GM23338 (cell line): ENCODE data around the gene TTC21B. TPM values are rescaled to one million over a fixed set of nuclear protein-coding genes. Genes with fewer than 3 reads are reported as not detected.

ENCODE experiments used
- ATAC-seq: fragments of 200-7000 bp; cut with Tn5 transposase; 3 replicates; pipeline ENCODE4 v1.9.1; 2020
- DNase-seq: peaks from one replicate; pipeline ENCODE4 v3.0.0-alpha.2; 2015; ENCODE audit warnings: low spot score
- H2AFZ ChIP-seq: fragments of 200-600 bp; sonication (generic); 2 replicates; pipeline ENCODE4 v1.8.0; 2016; ENCODE audit warnings: antibody characterized with exemption, mild to moderate bottlenecking, moderate library complexity
- H3F3A ChIP-seq: fragments of 200-600 bp; sonication (generic); replicated peaks from 2 replicates; pipeline ENCODE4 v1.8.0; 2017; ENCODE audit warnings: antibody characterized with exemption, mixed run types, low read depth
- H3K27ac ChIP-seq: fragments of 200-600 bp; sonication (generic); 2 replicates; pipeline ENCODE4 v1.6.1; 2016; ENCODE audit warnings: low read depth
- H3K27me3 ChIP-seq: fragments of 200-600 bp; sonication (generic); 2 replicates; pipeline ENCODE4 v1.8.0; 2016; ENCODE audit warnings: mild to moderate bottlenecking, mixed run types, moderate library complexity; ENCODE audit not compliant: insufficient read depth
- H3K36me3 ChIP-seq: fragments of 200-600 bp; sonication (generic); 2 replicates; pipeline ENCODE4 v1.8.0; 2016; ENCODE audit warnings: mild to moderate bottlenecking; ENCODE audit not compliant: insufficient read depth
- H3K4me1 ChIP-seq: fragments of 200-600 bp; sonication (generic); 2 replicates; pipeline ENCODE4 v1.8.0; 2016; ENCODE audit warnings: mild to moderate bottlenecking, moderate library complexity; ENCODE audit not compliant: insufficient read depth
- H3K4me2 ChIP-seq: fragments of 200-600 bp; sonication (generic); 2 replicates; pipeline ENCODE4 v1.7.1; 2017; ENCODE audit warnings: mixed run types
- H3K4me3 ChIP-seq: fragments of 200-600 bp; sonication (generic); 2 replicates; pipeline ENCODE4 v1.6.1; 2016; ENCODE audit warnings: mixed run types
- H3K79me2 ChIP-seq: fragments of 200-600 bp; sonication (generic); replicated peaks from 2 replicates; pipeline ENCODE4 v1.8.0; 2017; ENCODE audit warnings: mild to moderate bottlenecking; ENCODE audit not compliant: insufficient read depth
- H3K9me2 ChIP-seq: fragments of 200-600 bp; sonication (generic); 2 replicates; pipeline ENCODE4 v1.8.0; 2017; ENCODE audit not compliant: insufficient read depth
- H4K20me1 ChIP-seq: fragments of 200-600 bp; sonication (generic); replicated peaks from 2 replicates; pipeline ENCODE4 v1.8.0; 2017; ENCODE audit warnings: mild to moderate bottlenecking; ENCODE audit not compliant: insufficient read depth
- H3K27ac Mint-ChIP-seq: 2 replicates; pipeline ENCODE4 v1.8.0; 2020; ENCODE audit warnings: inconsistent platforms, mild to moderate bottlenecking, moderate library complexity, mixed read lengths
- H3K27me3 Mint-ChIP-seq: 3 replicates; pipeline ENCODE4 v1.8.0; 2022; ENCODE audit warnings: low read depth, mild to moderate bottlenecking, moderate library complexity, mixed read lengths, inconsistent platforms; ENCODE audit not compliant: insufficient read depth, poor library complexity
- H3K36me3 Mint-ChIP-seq: 3 replicates; pipeline ENCODE4 v1.8.0; 2021; ENCODE audit warnings: low read depth, mild to moderate bottlenecking, inconsistent platforms, moderate library complexity, mixed read lengths
- H3K4me1 Mint-ChIP-seq: 3 replicates; pipeline ENCODE4 v1.8.0; 2020; ENCODE audit warnings: mild to moderate bottlenecking, inconsistent platforms, mixed read lengths
- H3K4me3 Mint-ChIP-seq: 3 replicates; pipeline ENCODE4 v1.8.0; 2021; ENCODE audit warnings: moderate library complexity, mild to moderate bottlenecking, inconsistent platforms, mixed read lengths
- H3K9me3 Mint-ChIP-seq: 3 replicates; pipeline ENCODE4 v1.8.0; 2020; ENCODE audit warnings: moderate library complexity, mild to moderate bottlenecking, inconsistent platforms, mixed read lengths
- CREB1 ChIP-seq: fragments of 250-450 bp; sonication (Bioruptor Pico); IDR thresholded peaks from 2 replicates; pipeline ENCODE4 v1.5.0; 2020; ENCODE audit warnings: low read depth, mild to moderate bottlenecking, moderate library complexity
- ETS1 ChIP-seq: IDR thresholded peaks from 2 replicates; pipeline ENCODE4 v1.6.1; 2016; ENCODE audit warnings: antibody characterized with exemption
- EZH2 ChIP-seq: fragments of 200-600 bp; sonication (generic); IDR thresholded peaks from one replicate; pipeline ENCODE4 v1.8.0; 2017; ENCODE audit warnings: antibody characterized with exemption, mild to moderate bottlenecking, low read depth; ENCODE audit not compliant: unreplicated experiment
- EZH2phosphoT487 ChIP-seq: fragments of 200-600 bp; sonication (generic); IDR thresholded peaks from one replicate; pipeline ENCODE4 v1.8.1; 2018; ENCODE audit warnings: antibody characterized with exemption; ENCODE audit not compliant: unreplicated experiment
- JUNB ChIP-seq: IDR thresholded peaks from one replicate; pipeline ENCODE4 v1.6.1; 2016; ENCODE audit warnings: antibody characterized with exemption; ENCODE audit not compliant: unreplicated experiment
- NANOG ChIP-seq: IDR thresholded peaks from 2 replicates; pipeline ENCODE4 v1.6.1; 2016; ENCODE audit warnings: antibody characterized with exemption, borderline replicate concordance
- POLR2AphosphoS5 ChIP-seq: IDR thresholded peaks from 2 replicates; pipeline ENCODE4 v1.6.1; 2016; ENCODE audit warnings: antibody characterized with exemption, low read depth
- REST ChIP-seq: IDR thresholded peaks from one replicate; pipeline ENCODE4 v1.6.1; 2018; ENCODE audit warnings: antibody characterized with exemption; ENCODE audit not compliant: unreplicated experiment
- STAT1 ChIP-seq: IDR thresholded peaks from one replicate; pipeline ENCODE4 v1.6.1; 2016; ENCODE audit warnings: antibody characterized with exemption; ENCODE audit not compliant: unreplicated experiment
- ZNF114 ChIP-seq: fragments of 250-450 bp; sonication (Bioruptor Pico); IDR thresholded peaks from 2 replicates; pipeline ENCODE4 v1.5.0; 2020; ENCODE audit warnings: mild to moderate bottlenecking, moderate library complexity
- polyA plus RNA-seq: library from polyadenylated mRNA; unstranded; fragments of >200 nt; fragmentation: Nextera tagmentation; extraction: Ambion mirVana; gene quantifications from 2 replicates; pipeline ENCODE4 v1.2.1, GENCODE V29; 2016
- total RNA-seq: library from RNA; depleted of rRNA; stranded (reverse); fragments of >200 nt; shearing (Covaris generic); gene quantifications from 2 replicates; pipeline ENCODE4 v1.2.3, GENCODE V29; 2014
- TF ChIP-seq, protein P1 (sequence below), 2 experiments: fragments of 200-600 bp in 1 of 2; sonication (generic) in 1 of 2; conservative IDR thresholded peaks; 2 replicates each; pipeline versions ENCODE4 v1.5.1 to v1.6.1; 2016 to 2017; ENCODE audit warnings: antibody characterized with exemption in 2 of 2, low read depth in 2 of 2, mild to moderate bottlenecking in 2 of 2, moderate library complexity in 1 of 2

Gene TTC21B
- total and polyA plus RNA-seq, 2 experiments from 2014 or later, result 10.1 to 32.8 TPM

DNA sequence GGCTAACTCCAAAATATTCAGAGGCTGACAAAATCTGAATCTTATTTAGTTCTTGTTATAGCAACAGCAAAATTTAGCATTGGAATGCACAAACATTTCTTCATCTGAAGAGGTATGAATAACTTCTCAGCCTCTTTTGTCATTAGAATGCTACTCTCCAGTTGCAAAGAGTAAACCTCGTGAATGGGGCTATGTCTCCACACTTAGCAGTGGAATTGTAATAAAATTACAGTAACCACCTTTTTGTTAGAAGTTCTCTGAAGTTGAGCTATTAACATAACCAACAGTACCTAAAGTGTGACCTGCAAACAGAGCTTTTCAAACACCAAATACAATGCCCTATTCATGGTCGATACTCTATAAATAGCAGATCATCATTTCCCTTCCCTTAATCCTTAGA lies 109.4 kb downstream of the TTC21B start:
- no peak for TF ChIP-seq ZNF114 (CRISPR knock-in tag)
- TF ChIP-seq, protein P1, sequence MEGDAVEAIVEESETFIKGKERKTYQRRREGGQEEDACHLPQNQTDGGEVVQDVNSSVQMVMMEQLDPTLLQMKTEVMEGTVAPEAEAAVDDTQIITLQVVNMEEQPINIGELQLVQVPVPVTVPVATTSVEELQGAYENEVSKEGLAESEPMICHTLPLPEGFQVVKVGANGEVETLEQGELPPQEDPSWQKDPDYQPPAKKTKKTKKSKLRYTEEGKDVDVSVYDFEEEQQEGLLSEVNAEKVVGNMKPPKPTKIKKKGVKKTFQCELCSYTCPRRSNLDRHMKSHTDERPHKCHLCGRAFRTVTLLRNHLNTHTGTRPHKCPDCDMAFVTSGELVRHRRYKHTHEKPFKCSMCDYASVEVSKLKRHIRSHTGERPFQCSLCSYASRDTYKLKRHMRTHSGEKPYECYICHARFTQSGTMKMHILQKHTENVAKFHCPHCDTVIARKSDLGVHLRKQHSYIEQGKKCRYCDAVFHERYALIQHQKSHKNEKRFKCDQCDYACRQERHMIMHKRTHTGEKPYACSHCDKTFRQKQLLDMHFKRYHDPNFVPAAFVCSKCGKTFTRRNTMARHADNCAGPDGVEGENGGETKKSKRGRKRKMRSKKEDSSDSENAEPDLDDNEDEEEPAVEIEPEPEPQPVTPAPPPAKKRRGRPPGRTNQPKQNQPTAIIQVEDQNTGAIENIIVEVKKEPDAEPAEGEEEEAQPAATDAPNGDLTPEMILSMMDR (conservative IDR thresholded peaks at IDR 0.05; ENCODE audit: low read depth in 2 of 2), result no peak
- peak; percentile 79 for TF ChIP-seq NANOG
- H3K36me3 ChIP-seq, result no peaks in the 10 kb centered on the region
- no peaks in the 10 kb centered on the region for H3K27me3 ChIP-seq
- Mint-ChIP-seq H3K4me3 (0 out of 3 replicates have a peak overlapping the region, but pooled peaks have one; percentile 32), H3K4me1 (peaks cover 35% of the 10 kb centered on the region), H3K27ac (peak overlapping the region; percentile 72; the same call in 1 of the 2 replicates), H3K9me3 (peaks cover 3% of the 10 kb centered on the region; the same call in 1 of the 3 replicates), H3K27me3 (peaks cover 4% of the 10 kb centered on the region), H3K36me3 (no peaks in the 10 kb centered on the region; the same call in 2 of the 3 replicates)
- H3K4me2 ChIP-seq, result peak overlapping the region; percentile 18
- DNase-seq, result peak; percentile 40
- no peaks in the 10 kb centered on the region for H4K20me1 ChIP-seq
- no peaks in the 10 kb centered on the region for H3F3A ChIP-seq
- H3K4me1 ChIP-seq, result peaks cover 42% of the 10 kb centered on the region
- ATAC-seq, result peak; percentile 72
- H3K79me2 ChIP-seq, result no peaks in the 10 kb centered on the region
- H3K4me3 ChIP-seq, result peak overlapping the region; percentile 3; the same call in 1 of the 2 replicates
- H3K9me2 ChIP-seq, result no peaks in the 10 kb centered on the region
- no peak overlapping the region for H2AFZ ChIP-seq
- peak overlapping the region; percentile 80 for H3K27ac ChIP-seq

DNA sequence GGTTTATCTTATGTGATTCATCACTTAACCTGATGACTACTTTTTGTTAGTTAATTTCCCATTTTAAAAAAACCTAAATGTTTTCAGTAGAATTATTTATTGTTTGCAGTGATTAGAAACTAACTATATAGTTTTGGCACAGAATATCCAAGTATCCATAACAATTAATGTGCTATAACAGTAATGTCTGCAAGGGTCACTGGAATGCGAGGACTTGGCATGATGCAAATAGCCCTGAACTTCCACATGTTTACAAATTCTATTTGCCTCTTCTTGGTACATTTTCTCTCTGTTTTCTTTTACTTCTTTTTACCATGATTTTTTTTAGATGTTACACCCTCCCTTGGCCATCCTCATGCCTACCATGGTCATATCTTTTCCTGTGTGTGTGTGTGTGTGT lies 110.2 kb downstream of the TTC21B start:
- Histone ChIP-seq H3K4me1 (peaks cover 42% of the 10 kb centered on the region), H3K79me2 (no peaks in the 10 kb centered on the region), H3K36me3 (no peaks in the 10 kb centered on the region), H3F3A (no peaks in the 10 kb centered on the region), H3K27me3 (no peaks in the 10 kb centered on the region), H3K9me2 (no peaks in the 10 kb centered on the region), H4K20me1 (no peaks in the 10 kb centered on the region), H3K4me3 (no peak overlapping the region), H3K27ac (no peak overlapping the region), H3K4me2 (no peak overlapping the region), H2AFZ (no peak overlapping the region)
- Mint-ChIP-seq H3K4me3 (no peak overlapping the region), H3K9me3 (no peaks in the 10 kb centered on the region), H3K27ac (peak overlapping the region; percentile 71), H3K36me3 (no peaks in the 10 kb centered on the region), H3K27me3 (peaks cover 4% of the 10 kb centered on the region), H3K4me1 (peaks cover 35% of the 10 kb centered on the region)
- ATAC-seq, result no peak
- no peak for DNase-seq
- TF ChIP-seq ETS1 (no peak), EZH2 (no peak), REST (no peak), CREB1 (CRISPR knock-in tag) (no peak), EZH2phosphoT487 (no peak), POLR2AphosphoS5 (no peak), JUNB (no peak), ZNF114 (CRISPR knock-in tag) (no peak), STAT1 (no peak), NANOG (no peak)
- TF ChIP-seq, protein P1 (conservative IDR thresholded peaks at IDR 0.05; ENCODE audit: low read depth in 2 of 2), result no peak
